ENCODE data around the gene ADGRL3. TPM values are rescaled to one million over a fixed set of nuclear protein-coding genes. Genes with fewer than 3 reads are reported as not detected.

The ADGRL3 gene
- total and polyA plus RNA-seq, 9 donors, result 0.88 to 9.5 (median 2.5) TPM

- intact Hi-C loops (cut with DNase I), result no loop called here
- TF ChIP-seq CTCF (IDR thresholded peaks at IDR 0.05), result no peak
- no peak for TF ChIP-seq EP300 (IDR thresholded peaks at IDR 0.05)
- TF ChIP-seq POLR2A (IDR thresholded peaks at IDR 0.05), result no peak
- Histone ChIP-seq H3K9me3 (no peaks in the 10 kb centered on the region), H3K36me3 (no peaks in the 10 kb centered on the region), H3K4me3 (no peak overlapping the region), H3K4me1 (ENCODE audit: insufficient read depth) (no peaks in the 10 kb centered on the region), H3K27me3 (no peaks in the 10 kb centered on the region), H3K27ac (no peak overlapping the region)
- DNase-seq, result no peak
- WGBS, 3 donors, result 31 to 36% (median 32%) methylated on average over 2 of the region's 2 CpGs
Measured at GRCh38 chr4:61921920-61922319, 721.8 kb downstream of the ADGRL3 start.

- Histone ChIP-seq H3K9me3 (no peaks in the 10 kb centered on the region), H3K27me3 (no peaks in the 10 kb centered on the region), H3K36me3 (no peaks in the 10 kb centered on the region), H3K4me3 (no peak overlapping the region), H3K4me1 (ENCODE audit: insufficient read depth) (no peaks in the 10 kb centered on the region), H3K27ac (no peak overlapping the region)
- no peak for TF ChIP-seq CTCF (IDR thresholded peaks at IDR 0.05)
- no peak for TF ChIP-seq EP300 (IDR thresholded peaks at IDR 0.05)
- TF ChIP-seq POLR2A (IDR thresholded peaks at IDR 0.05), result no peak
- no peak for DNase-seq
- intact Hi-C loops (cut with DNase I), result no loop called here
- WGBS, 3 donors, result 71 to 76% (median 71%) methylated on average over 4 of the region's 4 CpGs
Measured at GRCh38 chr4:61922766-61923165, 722.6 kb downstream of the ADGRL3 start.

GRCh38 chr4:61923179-61923578 lies 723.1 kb downstream of the ADGRL3 start:
- no peak for DNase-seq
- 22 to 43% (median 37%) methylated on average over 3 of the region's 3 CpGs for WGBS, 3 donors
- intact Hi-C loops (cut with DNase I), result no loop called here
- no peaks in the 10 kb centered on the region for H3K9me3 ChIP-seq
- H3K4me1 ChIP-seq (ENCODE audit: insufficient read depth), result no peaks in the 10 kb centered on the region
- H3K36me3 ChIP-seq, result no peaks in the 10 kb centered on the region
- no peak for TF ChIP-seq POLR2A (IDR thresholded peaks at IDR 0.05)
- H3K27ac ChIP-seq, result no peak overlapping the region
- H3K27me3 ChIP-seq, result no peaks in the 10 kb centered on the region
- H3K4me3 ChIP-seq, result no peak overlapping the region

- Histone ChIP-seq H3K4me3 (no peak overlapping the region), H3K9me3 (no peaks in the 10 kb centered on the region), H3K4me1 (ENCODE audit: insufficient read depth) (no peaks in the 10 kb centered on the region), H3K27me3 (no peaks in the 10 kb centered on the region), H3K36me3 (no peaks in the 10 kb centered on the region), H3K27ac (no peak overlapping the region)
- intact Hi-C loops (cut with DNase I), result no loop called here
- DNase-seq, result no peak
- WGBS, 3 donors, result 92 to 93% (median 92%) methylated on average over 1 of the region's 1 CpG
- TF ChIP-seq POLR2A (IDR thresholded peaks at IDR 0.05) (no peak), CTCF (IDR thresholded peaks at IDR 0.05) (no peak), EP300 (IDR thresholded peaks at IDR 0.05) (no peak)
Measured at GRCh38 chr4:61924131-61924530, 724.0 kb downstream of the ADGRL3 start.

- H3K36me3 ChIP-seq, result no peaks in the 10 kb centered on the region
- WGBS, 3 donors, result 48 to 67% (median 65%) methylated on average over 1 of the region's 1 CpG
- intact Hi-C loops (cut with DNase I), result no loop called here
- no peak for TF ChIP-seq POLR2A (IDR thresholded peaks at IDR 0.05)
- no peak for TF ChIP-seq EP300 (IDR thresholded peaks at IDR 0.05)
- no peak for TF ChIP-seq CTCF (IDR thresholded peaks at IDR 0.05)
- no peak overlapping the region for H3K4me3 ChIP-seq
- no peak for DNase-seq
- no peaks in the 10 kb centered on the region for H3K27me3 ChIP-seq
- no peak overlapping the region for H3K27ac ChIP-seq
- H3K9me3 ChIP-seq, result no peaks in the 10 kb centered on the region
- no peaks in the 10 kb centered on the region for H3K4me1 ChIP-seq (ENCODE audit: insufficient read depth)
Measured at GRCh38 chr4:61933527-61933926, 733.4 kb downstream of the ADGRL3 start.
